ENCODE results near the gene EIF4G2.

The EIF4G2 gene

DNA sequence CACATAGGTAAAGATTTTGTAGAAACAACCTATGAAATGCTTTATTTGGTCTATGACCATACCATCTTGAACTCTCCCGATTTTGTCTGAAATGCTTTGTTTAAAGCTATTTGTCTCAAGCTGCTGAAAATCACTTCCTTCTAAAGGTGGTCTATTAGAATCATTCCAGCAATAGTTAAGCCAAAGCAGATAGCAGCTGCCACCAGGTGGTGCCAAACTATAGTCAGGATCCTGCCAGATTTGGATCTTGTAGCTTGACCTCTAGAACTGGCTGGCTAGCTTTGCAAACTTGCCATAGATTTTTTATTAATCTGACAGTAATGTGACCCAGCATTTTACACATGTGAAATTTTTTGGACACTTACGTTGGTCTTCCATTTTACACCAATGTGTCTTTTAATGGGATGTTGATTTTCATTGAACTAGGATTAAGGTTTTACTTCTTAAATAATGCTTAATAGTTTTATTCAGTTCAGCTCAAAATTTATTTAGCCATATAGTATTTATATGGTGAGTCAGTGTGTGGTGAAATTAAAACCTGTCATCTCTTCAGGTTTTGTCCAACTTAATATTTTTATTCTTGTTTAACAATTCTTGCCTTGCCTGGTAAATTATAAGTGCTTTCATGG, 38.0 kb downstream of the EIF4G2 start:
- FAIRE-seq, result no peak

DNA sequence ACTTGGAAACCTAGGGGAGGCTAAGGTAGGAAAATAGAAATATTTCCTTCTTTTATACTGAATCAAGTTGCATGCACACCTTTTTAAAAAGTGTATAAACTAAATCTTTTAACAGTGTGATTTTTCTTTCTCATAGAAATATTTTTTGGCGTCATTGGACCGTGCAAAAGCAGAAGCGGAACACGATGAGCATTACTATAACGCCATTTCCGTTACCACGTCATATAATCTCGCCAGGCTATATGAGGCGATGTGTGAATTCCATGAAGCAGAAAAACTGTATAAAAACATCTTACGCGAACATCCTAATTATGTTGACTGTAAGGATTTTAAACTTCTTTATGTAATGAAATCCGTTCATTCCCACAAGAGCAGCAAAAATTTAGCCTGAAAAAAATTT, 44.3 kb downstream of the EIF4G2 start:
- FAIRE-seq, result no peak

DNA sequence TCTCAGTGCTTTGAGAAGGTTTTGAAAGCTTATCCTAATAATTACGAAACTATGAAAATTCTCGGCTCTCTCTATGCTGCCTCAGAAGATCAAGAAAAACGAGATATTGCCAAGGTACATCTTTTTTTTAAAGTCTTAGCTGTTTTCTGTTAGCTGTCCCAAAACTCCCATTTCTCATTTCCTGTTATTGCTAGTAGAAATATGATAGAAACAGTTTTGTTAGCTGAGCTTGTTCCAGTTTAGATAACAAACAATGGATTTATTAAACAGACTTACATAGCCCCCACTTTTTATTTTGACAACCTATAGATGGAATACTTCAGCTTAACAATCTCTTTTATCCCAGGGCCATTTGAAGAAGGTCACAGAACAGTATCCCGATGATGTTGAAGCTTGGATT, 45.0 kb downstream of the EIF4G2 start:
- FAIRE-seq, result no peak

DNA sequence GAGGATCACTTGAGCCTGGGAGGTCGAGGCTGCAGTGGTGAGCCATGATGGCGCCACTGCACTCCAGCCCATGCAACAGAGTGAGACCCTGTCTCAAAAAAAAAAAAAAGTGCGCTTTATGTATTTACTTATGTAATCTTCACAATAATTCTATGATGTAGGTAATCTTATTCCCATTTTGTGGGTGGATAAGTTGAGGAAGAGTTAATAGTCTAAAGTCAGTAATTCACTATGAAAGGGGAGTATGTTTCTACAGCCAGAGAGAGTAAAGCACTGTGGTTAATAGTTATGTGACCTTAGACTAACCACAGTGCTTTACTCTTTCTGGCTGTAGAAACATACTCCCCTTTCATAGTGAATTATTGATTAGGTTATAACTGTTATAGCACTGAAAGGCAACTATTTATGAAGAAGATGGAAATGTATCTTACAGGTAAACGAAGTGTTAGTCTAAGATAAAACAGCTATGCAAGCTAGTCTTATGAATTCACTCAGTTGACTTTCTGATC, 45.8 kb downstream of the EIF4G2 start:
- no peak for FAIRE-seq

DNA sequence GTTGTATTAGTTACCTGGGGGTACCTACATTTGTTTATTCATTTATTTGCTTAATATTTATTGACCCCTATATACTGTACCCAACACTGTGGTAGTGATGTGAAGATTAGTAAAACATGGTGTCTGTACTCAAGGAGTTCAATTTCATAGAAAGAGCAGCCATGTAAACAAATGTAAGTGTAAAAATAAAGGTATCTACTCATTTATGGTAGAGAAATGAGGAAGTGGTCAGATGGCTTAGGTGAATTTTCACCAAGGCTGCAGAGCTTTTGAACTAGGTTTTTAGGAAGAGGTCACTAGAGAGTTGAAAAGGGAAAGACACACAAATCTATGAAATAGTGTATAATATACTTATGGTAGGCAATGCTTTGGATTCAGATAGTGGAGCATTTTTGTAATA, 46.5 kb downstream of the EIF4G2 start:
- no peak for FAIRE-seq

DNA sequence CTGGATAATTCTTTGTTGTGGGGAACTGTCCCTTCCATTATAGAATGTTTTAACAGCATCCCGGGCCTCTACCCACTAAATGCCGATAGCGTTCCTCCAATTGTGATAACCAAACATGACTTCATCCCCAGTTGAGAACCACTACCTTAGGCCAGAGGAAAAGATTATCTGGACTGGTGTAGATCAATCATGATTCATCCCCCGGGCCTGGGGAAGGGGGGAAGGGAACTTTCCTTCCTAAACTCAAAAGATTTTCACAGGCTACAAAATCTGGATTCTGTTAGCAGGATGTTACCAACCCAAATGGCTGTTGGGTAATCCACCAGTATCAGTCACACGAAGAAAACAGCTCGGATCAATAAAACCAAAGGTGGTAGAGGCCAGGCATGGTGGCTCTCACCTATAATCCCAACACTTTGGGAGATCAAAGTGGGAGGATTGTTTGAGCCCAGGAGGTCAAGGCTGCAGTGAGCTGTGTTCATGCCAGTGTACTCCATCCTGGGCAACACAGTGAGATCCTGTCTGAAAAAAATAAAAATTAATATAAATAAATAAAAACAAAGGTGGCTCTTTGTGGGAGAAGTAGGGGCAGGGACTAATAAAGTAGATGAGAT, 47.5 kb downstream of the EIF4G2 start:
- no peak for FAIRE-seq

DNA sequence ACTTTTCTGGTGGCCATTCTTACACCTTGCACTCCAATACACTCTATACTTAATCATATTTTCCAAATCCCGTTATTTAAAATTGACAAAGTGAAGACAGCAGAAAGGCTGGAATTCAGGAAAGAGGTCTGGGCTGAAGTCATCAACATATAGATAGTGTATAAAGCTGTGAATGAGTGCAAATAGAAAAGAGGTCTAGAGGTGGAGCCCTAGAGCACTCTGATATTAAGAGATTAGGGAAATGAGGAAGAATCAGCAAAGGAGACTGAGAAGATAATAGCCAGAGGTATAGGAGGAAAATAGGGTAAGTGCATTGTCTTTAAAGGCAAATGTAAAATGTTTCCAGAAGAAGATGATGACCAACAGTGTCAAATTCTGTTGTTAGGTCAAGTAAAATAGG, 49.8 kb downstream of the EIF4G2 start:
- FAIRE-seq, result no peak

DNA sequence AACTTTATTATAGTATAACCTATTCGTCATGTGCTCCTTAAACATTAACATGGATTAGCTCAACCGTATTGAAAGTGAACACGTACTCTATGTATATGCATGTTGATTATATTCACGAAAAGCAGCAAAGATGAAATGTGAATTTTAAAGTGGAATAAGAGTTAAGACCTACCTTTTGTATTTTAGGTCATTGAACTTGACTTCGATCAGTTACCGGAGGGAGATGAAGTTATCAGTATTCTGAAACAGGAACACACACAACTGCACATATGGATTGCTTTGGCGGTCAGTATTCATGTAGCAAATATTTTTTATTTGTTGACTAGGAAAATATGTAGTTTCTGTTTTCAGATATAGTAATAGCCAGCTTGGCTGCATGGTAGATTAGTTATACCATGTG, 56.2 kb downstream of the EIF4G2 start:
- no peak for FAIRE-seq

DNA sequence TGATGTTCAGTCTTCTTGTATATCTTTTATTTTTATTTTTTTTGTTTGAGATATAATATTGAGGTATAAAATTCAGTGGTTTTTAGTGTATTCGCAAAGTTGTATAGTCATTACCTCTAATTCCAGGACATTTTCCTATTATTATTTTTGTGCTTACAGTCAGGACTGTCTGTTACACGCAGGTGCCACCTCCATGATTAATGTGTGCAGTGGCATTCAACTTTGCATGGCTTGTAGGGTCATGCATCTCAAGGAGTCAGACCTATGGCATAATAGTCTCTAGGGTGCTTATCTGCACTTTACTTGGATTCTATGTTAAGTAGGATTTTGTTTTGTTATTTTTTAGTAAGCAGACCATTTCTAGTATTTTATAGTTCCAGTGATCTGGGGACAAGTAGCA, 56.7 kb downstream of the EIF4G2 start:
- no peak for FAIRE-seq

DNA sequence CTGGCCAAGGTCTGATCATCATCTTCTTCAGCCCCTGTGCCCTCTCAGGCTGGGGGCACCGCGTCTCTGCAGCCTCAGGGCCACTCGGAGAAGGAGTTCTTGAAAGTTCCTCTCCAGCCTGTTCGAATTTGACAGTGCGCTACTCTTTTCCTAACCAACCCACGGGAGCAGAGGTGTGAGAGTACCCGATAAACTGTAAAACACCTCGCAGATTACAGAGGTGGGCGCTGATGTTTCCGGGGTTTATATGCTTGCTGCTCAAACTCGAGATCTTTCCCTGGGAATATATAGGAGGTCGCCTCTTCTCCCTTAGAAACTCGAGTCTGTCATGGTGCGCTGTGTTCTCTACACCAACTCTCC, 57.2 kb downstream of the EIF4G2 start:
- no peak for FAIRE-seq

DNA sequence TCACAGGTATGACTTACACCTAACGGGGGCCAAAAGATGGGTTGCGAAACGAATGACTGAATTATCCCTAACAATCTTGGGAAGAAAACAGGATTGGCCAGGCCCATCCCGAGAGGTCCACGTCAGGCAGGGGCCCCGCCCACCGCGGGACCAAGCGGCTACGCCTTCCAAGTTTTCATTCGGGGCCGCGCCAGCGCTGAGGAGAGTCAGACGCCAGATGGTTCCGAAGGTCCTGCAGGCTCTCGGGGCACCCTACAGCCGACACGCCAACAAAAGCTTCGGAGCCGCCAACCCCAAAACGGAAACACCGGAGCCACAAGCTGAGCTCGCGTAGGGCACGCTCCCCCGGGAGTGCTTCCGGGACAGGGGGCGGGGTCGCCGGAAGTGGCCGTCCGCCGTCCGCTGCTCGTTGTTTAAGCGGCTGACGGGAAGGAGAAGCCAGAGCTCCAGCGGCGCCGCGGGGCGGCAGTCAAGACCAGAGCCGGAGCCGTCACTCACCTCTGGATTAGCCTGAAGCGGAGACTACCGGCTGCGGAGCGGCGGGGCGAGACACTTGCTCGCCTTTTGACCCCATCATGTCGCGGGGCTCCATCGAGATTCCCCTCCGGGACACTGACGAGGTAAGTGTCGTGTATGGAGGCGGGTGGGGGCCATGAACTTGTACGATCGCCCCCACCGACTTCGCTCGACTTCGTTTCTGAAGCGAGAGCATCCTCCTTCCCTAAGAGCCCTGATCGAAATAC, 57.7 kb downstream of the EIF4G2 start, which contains the start of gene CTR9:
Gene CTR9, plus strand, starts transcription at position 409 of the 743 bp plus-strand sequence. Its CDS starts 167 bp downstream, at position 576.
- FAIRE-seq, result no peak

DNA sequence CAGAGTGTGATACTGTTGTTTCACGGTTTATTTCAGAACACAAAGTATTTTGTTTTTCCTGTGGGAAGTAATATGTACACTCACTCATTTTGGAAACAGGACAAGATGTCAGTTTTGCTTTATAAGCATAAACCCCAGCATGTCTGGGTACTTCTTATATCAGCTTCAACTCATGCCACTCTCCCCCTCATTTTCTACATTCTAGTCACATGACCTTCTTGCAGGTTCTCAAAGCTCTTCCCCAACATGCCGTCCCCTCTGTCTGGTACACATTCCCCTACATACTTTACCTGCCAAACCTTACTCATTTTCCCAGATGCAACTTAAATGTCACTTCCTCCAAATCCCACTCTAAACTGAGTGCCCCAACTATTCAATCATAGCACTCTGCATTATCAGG, 59.2 kb downstream of the EIF4G2 start:
- FAIRE-seq, result no peak

DNA sequence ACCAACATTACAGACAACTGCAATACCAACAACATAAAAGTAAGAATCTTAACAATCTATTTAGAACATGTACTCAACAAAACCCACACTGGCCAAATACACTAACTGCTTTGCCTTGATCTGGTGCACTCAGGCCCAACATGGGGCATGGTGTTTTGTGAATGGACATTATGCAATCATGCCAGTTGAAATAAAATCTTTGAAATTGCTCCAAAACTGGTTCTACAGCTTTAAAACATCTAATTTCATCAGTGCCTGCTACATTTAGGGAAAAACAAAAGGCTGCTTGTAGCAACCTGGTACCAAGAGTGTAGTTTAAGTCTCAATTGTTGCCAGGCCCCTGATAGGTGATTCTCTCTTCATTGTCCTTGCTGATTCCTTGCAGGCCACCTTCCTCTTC, 61.0 kb downstream of the EIF4G2 start:
- FAIRE-seq, result no peak
